HUDEP-2 (cell line): ENCODE data around the gene C2orf15.
A peak's percentile ranks its signal among the peaks of the same experiment; 100 is the strongest.
"Not testable (repeated sequence)": the region's sequence is repeated elsewhere in the genome, so short reads cannot be mapped to it uniquely, and the experiment has no call there.

ENCODE experiments used
- DNase-seq, 76 experiments: peaks; one replicate each; lab custom pipeline; 2025; ENCODE audit not compliant: unreplicated experiment in 76 of 76; lab: John Stamatoyannopoulos, UW

Gene C2orf15

DNA sequence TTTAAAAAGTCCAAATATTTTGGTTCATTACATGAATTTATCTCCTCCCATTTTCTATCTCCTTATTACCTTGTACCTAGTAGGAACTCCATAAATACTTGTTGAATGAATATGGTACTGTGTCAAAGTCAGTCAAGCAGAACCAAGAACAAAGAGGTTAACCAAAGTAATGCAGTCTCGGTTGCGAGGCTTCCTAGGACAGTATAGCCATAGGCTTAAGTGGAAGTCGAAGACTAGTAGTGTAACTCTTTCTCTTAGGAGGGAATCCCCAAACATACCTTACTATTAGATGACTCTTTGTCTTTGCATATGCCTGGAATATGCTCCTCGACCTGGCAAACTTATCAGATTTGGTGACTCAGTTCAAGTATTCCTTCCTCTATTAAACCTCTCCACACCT is 18.1 kb downstream of the C2orf15 start:
- no peak for DNase-seq

DNA sequence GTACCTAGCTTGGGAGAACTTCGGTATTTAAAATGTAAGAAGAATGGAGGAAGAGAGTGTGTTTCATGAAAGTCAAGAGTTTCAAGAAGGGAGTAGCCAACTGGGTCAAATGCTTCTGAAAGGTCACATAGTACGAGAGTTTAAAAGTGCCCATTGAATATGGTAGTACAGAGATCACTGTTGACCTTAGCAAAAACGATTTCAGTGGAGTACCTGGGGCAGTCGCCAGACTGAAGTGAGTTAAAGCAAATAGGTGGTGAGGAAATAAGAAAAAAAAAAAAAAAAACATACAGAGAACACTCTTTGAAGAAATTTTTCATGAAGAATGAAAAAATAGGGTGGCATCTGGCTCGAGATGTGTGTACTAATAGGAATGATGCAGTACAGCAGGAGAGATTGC is 24.7 kb downstream of the C2orf15 start:
- DNase-seq = no peak

DNA sequence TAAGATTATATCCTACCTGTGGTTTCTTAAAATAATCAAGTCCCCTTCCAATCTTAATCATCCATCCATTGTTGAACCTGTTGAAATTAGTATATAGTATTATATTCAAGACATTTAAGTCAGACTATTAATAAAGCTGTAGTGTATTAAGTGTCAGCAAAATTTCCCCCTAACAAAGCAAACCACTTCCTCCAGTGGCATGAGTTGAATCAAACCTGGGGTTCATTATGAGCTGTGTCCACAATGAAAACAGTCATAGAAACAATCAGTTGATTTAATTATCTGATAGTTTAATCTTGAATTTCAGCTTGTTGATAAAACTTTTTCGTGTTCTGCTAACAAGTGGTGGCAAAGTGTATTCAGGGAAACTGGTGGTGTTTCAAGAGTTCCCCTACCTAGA is 28.0 kb downstream of the C2orf15 start:
- no peak for DNase-seq

- no peak for DNase-seq
Observed at GRCh38 chr2:99171377-99172140, 30.1 kb downstream of the C2orf15 start.

GRCh38 chr2:99180755-99181623 is 39.5 kb downstream of the C2orf15 start, which contains the start of the genes MITD1 and MRPL30:
Gene MITD1, minus strand, starts transcription at chr2:99181058. Its CDS starts 77 bp downstream, at chr2:99180981.
Gene MRPL30, plus strand, starts transcription at chr2:99181184. Its CDS starts 5,020 bp downstream, at chr2:99186204.
- peak; percentile 14 to 91 (median 81) for DNase-seq

DNA sequence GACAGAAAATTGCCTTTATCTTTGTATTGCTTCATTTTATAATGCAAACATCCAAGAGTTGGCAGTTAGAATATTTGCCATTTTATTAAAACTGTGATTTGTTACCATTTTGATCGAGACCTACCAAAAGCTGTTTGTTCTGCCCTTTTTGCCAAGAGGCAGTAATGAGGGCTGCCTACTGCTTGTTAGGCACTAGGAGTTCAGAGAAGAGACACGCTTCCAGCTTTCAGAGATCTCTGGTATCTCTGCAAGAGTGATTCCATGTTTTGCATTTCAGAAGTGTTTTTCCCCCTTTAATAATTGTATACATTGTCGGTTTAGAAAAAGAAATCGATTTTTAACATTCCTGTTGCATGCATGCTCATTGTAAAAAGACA is 40.1 kb downstream of the C2orf15 start:
- DNase-seq = peak in 13 of 76 experiments; percentile 0 to 30 (median 12)

DNA sequence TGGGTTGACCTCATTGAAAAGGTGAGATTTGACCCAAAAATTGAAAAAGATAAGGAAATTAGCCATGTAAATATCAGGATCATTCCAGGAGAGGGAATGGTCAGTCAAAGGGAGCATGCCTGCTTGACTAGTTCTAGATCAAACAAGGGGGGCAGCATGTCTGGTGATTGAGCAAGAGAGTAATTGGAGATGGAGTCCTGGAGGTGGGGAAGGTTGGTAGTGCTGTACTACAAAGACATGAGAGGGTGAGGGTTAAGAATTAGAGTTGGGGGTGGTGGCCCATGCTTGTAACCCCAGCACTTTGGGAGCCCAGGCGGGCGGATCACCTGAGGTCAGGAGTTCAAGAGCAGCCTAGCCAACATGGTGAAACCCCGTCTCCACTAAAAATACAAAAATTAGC is 41.5 kb downstream of the C2orf15 start:
- no peak for DNase-seq

GRCh38 chr2:99184811-99185210 is 43.3 kb downstream of the C2orf15 start:
- DNase-seq = peak in 1 of 76 experiments; percentile 8

- DNase-seq = no peak
Observed at GRCh38 chr2:99187011-99187410, 45.5 kb downstream of the C2orf15 start.

DNA sequence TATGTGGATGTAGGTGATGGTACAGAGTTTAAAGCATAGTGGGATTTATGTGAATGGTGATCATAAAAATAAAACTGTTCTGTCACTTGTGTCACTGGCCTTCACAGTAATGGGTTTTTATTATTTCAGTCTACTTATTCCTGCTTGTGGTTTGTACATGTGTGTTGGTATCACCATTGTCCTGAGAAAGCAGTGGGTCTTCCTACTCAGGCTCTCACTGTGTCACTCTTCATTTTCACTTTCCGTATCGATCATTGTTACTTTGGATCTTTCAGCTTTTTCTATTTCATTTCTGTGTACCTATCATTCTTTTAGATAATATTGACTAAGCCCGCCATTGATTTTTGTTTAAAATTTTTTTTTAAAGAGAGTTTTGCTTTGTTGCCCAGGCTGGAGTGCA is 46.9 kb downstream of the C2orf15 start:
- no peak for DNase-seq

GRCh38 chr2:99190548-99190947 is 49.0 kb downstream of the C2orf15 start:
- DNase-seq = peak in 1 of 76 experiments; percentile 0

GRCh38 chr2:99192364-99192763 is 50.9 kb downstream of the C2orf15 start:
- DNase-seq = not testable (repeated sequence)

- DNase-seq = no peak
Observed at GRCh38 chr2:99198103-99198841, 56.8 kb downstream of the C2orf15 start.

DNA sequence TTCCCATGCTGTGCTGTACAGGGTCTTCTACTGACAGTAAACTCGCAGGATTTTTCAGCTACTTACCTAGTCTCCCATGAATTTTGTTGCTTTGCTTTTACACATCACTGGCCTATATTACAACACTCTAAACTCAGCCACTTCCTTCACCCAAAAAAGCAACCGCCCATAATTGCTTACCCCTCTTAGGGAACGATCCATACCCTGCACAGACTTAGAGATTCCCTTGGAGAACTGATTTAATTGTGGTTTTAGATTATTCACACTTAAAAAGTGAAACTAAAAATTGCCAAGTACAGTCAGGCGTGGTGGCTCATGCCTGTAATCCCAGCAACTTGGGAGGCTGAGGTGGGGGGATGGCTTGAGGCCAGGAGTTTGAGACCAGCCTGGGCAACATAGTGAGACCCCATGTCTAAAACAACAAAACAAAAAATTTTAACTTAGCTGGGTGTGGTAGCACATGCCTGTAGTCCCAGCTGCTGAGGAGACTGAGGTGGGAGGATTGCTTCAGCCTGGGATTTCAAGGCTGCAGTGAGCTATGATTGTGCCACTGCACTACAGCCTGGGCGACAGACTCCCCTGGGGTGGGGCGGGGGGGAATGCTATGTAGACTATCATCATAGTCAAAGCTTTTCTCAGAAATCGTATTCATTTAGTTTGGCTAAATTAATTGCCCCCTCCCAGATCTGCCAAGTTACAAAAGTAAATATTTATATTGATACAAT is 58.7 kb downstream of the C2orf15 start:
- no peak for DNase-seq
